Astrocyte (in vitro differentiated cells and primary cell): ENCODE results near the gene PARN.

Source experiments
- CTCF ChIP-seq: IDR thresholded peaks from 2 replicates; pipeline ENCODE4 v1.5.1; 2011; ENCODE audit warnings: low read depth, mild to moderate bottlenecking, inconsistent platforms, low read length, moderate library complexity; ENCODE audit not compliant: insufficient read depth
- EZH2 ChIP-seq: IDR thresholded peaks from 2 replicates; pipeline ENCODE4 v1.6.1; 2012; ENCODE audit warnings: mild to moderate bottlenecking, low read length, inconsistent platforms; ENCODE audit not compliant: insufficient read depth

- no peak for TF ChIP-seq CTCF
- no peak for TF ChIP-seq EZH2
Measured at GRCh38 chr16:14388243-14388642, 241.8 kb downstream of the PARN start.
